COLO668 (cell line): Measurements from ENCODE around the gene SHMT2.
A peak's percentile ranks its signal among the peaks of the same experiment; 100 is the strongest.

Experiments used
- DNase-seq: peaks from one replicate; lab custom pipeline; 2025; ENCODE audit not compliant: unreplicated experiment; lab: John Stamatoyannopoulos, UW

The SHMT2 gene

DNA sequence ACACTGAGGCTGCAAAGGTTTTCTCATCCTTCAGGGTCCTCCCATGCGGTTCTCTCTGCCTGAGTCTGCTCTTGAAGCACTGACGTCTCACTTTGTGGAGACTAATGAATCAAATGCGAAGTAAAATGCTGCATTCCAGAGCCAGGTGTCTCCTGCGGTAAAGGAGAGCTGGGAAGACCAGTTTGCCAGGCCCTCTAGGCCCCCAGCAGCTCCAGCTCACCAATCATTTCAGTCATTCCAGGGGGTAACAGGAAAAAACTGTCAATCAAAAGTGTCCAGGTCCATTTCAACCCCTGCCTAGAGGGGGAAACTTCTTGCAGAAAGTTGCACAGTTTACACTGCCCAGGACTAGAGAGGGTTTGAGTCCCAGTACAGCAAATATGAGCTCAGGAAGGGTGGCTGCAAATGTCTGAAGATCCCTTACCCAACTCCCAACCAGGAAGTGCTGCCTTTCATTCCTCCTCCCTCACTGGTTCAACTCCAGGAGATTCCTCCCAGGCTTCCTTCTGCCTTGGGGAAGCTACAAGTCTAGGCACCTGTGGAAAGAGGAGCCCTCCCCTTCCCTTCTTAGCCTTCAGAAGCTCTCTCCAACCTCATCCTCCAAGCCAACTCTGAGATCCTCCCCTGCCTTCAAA lies 15.6 kb upstream of the SHMT2 start:
- no peak for DNase-seq

DNA sequence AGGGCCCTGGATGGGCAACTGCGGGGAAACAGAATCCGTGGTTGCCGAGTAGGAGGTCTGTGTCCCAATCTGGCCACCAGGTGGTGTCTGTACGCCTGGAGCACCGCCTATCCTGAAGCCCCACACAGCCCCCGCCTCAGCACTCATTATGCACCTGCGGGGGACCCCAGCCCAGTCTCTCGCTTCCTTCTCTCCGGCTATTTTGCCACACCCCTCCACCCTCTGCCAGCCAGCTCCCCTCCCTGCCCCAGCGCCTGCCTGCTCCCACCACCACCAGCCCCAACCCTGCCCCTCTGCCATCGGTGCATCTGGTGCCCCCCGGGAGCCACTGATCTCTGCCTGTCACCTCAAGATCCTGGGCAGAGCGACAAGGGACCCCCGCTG lies 15.1 kb upstream of the SHMT2 start:
- peak; percentile 59 for DNase-seq

DNA sequence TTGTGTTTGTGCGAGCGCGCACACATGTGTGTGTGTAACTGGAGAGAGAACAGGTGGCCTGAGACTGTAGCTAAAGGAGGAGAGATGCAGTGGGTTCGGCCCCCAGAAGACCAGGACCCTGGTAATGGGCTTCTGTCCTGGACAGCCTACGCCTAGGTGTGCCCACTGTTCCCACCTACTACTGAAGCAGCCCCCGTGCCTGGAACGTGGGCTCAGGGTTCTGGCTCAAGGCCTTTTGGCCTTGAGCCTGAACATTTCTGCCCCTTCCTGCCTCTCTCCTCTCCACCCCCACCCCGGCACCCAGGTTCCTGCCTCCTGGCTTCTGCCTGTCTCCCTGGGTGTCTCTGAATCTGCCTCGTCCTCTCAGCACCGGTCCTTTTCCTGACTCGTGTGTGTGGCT lies 14.4 kb upstream of the SHMT2 start:
- DNase-seq: no peak

DNA sequence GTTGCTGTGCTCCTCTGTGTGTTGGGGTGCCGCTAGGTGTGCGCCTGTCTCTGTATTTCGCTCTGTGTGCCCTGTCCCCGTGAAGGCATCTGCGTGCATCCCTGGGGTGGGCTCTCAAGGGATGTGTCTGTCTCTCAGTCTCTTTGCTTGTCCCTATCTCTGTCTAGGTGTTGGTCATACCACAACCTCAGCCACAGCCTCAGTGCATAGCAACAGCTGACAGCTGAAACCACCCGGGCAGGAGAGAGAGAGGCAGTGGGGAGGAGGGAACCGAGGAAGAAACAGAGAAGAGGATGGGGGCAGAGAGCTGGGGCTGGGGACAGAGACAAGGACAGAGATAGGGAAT lies 13.9 kb upstream of the SHMT2 start:
- peak; percentile 44 for DNase-seq

DNA sequence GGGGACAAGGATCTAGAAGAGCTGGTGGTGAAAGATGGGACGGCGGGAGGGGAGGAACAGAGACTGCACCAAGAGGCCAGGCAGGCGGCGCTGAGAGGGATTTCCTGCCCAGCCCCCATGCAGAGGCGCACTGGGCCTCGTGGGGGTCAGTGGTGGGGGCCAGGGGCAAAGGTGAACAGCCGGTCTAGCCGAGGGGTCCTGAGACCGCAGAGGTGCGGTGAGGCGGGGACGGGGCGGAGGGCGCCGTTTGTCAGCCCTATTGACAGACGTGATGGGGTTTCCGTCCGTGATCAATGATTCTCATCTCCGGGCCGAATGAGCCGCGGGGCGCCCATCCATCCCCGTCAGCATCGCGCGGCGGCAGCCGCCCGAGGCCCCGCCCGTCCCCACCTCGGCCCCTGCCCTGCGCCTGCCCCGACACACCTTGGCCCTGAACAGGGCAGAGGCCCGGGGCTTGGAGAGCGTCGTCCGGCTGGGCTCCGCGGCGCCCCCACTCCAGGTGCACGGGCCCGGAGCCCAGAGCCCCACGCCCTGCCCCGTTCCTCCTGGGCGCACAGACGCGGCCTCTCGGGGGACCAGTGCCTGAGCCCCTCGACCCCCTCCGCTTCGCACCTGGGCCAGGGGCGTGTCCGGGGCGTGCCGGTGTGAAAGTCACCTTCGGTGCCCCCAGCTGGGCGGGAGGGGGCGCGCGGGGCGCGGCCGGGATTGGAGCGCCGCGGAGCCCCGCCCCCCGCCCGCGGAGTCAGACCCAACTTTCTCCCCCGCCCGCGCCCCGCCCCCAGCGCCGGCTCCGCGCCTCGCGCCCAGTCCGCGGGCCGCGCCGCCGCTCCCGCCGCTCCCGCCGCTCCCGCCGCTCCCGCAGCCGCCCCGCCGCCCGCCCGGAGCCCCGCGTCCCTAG lies 13.2 kb upstream of the SHMT2 start, which contains the start of gene NXPH4:
TSS of gene NXPH4 (plus strand) at position 781 of the 898 bp plus-strand sequence. CDS start 176 bp downstream, outside the sequence.
- DNase-seq: peak; percentile 39

DNA sequence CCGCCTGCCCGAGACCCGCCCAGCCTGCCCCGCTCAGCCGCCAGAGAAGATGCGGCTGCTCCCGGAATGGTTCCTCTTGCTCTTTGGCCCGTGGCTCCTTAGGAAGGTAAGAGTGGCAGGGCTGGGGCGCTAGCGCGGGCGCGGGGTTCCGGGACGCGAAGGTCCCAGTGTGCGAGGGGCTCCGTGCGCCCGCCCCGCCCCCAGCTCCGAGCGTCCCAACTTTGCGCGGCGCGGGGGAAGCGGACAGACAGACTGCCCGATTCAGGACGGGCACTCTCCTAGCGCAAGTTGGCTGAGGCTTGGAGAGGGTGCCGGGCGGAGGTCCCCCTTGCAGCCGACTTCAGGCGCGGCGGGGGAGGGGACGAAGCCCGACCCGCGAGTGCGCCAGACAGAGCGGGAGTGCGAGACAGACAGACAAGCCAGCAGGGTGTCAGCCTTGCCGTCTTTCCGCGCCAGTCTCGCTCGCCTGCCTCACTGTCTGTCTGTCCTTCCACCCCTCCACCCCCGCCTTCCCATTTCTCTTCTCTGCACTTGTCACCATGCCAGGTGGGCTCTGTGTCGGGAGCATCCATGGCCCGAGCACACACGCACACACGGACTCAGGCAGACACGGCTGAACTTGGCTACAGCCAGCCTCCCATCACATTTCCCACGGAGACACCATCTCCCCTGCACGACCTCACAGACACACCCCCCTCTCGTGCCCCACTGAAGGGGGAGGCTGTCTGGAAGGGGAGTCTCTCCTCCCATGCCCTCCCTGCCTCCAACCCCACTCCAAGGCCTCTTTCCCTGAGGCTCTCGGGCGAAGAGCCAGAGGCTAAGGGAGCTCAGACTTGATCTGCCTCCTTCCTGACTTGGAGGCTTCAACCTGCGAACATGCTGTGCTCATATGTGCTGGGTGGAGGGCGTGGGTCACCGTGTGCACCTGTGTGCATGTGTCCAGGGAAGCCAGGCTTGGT lies 12.3 kb upstream of the SHMT2 start:
- no peak for DNase-seq

DNA sequence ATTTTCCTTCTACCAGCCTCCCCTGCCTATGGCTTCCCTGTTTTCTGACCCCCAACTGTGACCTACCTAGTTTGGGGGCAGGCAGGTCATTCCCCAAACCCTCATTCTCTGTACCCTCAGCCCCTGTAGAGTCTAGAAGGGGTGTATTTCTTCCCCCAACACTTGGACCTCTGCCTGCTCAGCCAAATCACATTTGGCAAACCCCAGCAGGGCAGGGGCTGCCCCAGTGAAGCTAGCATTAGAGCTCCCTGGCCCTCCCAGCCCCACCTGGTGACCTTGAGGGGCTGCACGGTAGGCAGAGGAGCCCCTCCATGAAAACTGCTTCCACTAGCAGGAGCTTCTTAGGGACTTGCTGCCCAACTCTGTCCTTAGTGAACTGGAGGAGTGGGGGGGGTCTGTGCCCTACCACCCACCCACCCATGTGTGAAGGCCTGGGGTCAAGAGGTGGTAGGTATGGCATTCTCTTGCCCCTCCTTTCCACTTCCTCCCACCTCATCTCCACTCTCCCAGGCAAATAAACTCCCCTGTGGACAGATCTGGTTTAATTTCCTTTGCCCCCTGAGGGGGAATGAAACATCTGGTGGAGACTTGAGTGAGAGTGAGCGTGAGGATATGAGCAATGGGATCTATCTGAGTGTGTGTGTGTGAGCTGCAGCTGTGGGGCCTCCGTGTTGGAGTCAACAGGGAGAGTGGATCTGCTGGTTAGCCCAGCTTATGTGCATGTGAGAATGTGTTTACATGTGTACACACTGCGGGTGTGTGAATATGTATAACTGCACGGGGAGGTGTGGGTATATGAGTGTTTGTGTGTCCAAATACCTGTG lies 11.3 kb upstream of the SHMT2 start:
- DNase-seq: no peak

DNA sequence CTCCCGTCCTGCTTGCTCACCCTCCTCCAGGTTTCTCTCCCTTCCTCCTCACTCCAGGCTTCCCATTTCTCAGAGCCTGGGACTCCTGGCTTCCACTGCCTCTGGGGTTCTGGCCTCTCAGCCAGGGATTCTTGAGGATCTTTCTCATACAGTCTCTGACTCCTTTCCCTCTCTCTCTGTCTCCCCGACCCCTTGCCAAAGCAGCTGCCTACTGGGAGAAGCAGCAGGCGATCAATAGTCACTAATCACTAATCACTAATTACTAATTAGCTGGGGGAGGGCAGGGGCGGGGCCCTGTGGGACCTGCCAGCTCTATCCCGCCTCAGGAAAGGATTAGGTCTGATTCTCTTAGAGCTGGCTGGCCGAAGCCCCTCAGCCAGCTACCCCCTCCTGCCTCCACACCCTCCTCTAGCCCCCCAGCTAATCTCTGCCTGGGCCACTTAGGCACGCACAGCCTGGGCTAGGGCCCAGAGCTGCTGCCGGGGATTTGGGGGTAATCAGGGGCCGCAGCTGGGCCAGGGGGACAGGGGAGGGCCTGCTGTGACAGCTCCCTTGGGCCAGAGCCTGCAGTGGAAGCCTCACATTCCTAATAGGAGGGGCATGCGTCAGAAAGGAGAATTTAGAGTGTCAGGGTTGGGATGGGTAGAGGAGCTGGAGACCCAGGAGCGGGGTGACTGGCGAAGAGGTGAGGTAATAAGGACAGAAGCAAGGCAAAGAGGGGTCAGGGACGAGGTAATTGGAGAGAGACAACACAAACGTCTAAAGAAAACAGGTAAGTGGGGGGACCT lies 10.1 kb upstream of the SHMT2 start:
- DNase-seq: no peak

DNA sequence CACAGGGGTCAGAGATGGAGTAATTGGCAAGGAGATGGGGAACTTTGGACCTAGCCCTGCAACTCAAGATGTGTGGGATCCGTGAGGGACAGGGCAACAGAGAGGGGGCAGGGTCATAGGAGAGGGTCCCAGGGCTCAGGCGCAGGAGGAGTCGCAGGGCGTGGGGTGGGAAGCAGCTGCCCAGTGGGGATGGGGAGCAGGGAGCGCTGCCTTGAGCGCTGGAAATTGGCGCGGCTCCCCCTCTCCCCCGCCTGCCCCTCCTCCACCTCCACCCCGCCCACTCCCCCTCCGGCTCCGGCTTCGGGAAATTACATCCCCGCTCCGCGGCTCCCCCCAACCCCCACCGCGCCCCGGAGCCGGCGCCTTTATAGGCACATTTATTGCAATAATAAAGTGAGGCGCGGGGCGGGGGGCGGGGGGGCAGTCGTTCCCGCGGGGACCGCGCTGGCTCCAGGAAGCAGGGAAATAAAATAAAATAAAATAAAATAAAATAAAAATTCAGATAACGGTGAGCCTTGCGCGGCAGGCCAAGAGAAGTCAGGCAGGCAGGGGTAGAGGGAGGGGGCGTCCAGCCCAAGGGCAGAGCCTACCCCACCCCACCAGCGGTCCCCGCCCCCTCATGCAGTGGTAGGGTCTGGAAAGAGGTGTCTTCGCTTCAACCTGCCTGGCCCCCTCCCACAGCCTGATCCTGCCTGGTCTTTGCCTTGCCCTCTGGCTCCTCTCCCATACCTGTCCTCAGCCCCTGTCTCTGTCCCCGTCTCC lies 9.3 kb upstream of the SHMT2 start:
- no peak for DNase-seq

DNA sequence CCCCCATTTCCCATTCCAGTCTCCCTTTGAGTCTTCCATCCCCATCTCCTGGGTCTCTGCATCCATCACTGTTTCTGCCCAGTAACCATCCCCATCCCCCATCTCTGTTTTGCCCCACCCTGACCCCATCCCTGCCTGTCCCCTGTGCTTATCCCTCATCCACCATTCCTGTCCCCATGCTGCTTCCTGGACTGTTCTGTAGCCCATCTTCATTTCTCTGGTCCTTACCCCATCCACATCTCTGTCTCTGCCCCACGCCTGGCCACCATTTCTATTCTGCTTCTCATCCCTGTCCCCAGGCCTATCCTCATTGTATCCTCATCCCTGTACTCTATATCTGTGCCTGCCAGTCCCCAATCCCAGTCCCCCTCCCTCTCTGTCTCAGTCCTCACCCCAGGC lies 8.7 kb upstream of the SHMT2 start:
- DNase-seq: no peak

DNA sequence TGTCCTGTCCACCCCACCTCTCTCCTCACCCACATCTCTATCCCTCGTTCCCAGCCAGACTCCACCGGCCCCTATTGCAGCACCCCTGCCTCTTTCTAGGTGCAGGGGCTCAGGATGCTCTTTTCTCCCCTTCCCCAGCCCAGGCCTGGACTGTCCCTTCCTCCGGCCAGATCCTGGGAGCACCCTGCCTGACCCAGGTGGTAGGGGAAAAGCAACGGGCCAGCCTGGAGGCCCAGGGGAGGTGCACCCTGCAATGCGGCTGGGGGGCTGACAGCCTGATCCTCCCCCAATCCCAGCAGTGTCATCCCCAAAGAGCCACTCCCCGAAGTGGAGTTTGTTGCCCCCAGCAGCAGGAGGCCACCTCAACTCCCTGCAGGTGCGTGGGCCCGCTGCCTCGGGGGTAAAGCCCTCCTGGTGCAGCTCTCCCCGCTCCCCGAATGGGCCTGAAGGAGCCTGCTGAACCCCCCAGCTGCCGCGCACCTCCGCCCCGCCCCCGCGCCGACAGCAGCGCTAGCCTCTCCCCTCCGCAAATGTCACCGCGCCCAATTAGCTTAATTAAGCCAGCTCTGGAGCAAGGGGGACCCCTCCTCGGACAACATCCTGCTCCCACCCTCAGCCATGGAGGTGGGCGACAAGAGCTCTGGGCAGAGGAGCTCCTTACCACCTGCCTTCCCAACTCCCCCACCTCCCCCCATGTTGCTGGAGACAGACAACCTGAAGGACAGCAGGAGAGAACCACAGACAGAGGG lies 8.2 kb upstream of the SHMT2 start:
- DNase-seq: no peak

DNA sequence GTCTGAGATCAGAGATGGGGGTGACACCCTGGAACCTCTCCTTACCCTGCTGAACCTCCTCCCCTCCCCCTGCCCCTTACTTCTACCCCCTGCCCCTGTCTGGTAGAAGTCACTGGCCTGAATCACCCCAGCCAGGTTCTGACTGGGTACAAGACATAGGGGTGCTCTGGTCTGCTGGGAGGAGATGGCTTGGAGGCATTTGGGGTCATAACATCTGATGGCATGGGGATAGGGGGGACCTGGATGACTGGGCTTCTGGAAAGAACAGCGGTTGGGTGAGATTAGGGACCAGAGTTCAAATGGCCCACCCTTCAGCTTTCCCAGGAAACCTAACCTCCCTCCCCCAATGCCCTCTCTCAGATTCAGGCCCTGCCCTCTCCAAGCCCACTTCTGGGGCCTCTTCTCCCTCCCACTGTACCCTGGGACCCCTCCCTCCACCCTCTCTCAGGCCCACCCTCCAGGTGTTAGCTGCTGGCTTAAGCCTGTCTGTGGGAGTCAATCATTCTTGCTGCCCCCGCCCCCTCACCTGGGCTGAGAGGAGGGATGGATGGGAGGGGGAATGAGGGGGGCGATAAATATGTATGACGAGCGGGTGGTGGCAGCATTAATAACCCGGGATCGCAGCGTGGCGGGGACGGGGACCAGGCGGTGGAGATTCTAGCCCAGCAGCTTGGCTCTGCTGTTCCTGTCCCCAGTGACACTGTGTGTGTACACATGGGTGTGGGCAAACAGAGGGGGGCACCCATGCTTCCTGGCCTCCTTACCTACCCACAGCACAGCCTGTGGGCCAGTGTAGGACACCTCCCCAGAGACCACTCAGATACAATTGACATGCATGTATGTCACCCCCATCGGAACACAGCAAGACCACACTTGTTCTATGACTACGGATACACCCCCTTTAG lies 7.0 kb upstream of the SHMT2 start:
- DNase-seq: no peak

DNA sequence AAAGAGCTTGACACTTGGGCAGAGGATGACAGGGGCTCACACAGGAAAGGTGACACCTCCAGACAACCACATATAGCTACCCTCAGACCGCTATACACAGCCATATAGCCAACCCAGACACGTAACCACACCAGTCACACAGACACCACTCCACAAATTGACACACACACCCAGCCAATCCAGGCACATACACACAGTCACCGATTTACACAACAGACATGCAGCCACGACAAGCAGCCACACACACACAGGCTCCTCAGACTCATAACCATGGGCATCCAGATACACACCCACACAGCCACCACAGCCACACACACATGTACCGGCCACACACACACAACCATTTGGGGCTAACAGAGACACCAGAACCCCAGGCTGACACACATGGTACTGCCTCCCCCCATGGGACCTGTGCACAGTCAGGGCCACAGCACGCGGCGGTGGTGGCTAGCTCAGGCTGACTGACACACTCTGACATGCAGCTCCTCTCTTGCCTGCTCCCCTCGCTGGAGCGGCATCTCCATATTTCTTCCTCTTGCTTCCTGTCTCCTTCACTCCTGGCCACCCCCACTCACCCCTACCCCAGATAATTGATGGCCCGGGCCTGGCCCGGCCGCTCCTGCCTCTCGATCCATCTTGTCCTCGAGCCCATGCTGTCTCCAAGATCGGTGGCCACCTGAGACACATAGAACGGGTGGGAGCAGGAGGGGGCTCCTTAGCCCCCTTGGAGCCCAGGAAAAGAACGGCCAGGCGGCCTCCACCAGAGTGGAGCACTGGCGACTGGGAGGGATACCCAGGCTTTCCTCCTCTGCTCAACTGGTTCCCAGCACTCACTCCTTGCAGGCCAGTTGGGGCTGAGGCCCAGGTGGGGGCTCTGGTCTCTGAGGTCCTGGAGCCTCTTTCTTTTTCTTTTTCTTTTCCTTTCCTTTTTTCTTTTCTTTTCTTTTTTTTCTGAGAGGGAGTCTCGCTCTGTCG lies 6.0 kb upstream of the SHMT2 start:
- DNase-seq: no peak

DNA sequence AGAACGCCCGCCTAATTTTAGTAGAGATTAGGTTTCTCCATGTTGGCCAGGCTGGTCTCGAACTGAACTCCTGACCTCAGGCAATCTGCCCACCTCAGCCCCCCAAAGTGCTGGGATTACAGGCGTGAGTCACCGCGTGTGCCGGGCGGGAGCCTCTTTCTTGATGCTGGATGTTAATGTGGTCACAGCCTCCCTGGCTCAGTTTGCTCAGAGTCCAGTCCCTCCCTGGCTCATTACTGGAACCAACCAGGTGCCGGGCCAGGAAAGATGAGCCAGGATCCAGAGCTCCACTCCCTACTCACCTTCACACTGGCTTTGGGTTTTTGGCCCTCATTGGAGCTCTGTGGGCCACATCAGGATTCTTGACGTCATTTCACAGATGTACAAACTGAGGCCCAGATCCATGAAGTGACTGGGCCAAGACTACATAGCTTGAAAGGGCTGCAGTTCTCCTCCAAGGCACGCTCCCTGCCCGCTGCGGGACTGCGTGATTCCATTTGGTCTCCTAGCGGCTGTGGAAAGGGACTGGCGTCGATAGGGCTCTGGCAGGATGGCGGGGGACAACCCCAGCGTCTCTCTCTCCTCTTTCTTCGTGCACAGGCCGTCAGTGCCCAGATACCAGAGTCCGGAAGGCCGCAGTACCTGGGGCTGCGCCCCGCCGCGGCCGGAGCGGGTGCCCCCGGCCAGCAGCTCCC lies 5.1 kb upstream of the SHMT2 start:
- no peak for DNase-seq

DNA sequence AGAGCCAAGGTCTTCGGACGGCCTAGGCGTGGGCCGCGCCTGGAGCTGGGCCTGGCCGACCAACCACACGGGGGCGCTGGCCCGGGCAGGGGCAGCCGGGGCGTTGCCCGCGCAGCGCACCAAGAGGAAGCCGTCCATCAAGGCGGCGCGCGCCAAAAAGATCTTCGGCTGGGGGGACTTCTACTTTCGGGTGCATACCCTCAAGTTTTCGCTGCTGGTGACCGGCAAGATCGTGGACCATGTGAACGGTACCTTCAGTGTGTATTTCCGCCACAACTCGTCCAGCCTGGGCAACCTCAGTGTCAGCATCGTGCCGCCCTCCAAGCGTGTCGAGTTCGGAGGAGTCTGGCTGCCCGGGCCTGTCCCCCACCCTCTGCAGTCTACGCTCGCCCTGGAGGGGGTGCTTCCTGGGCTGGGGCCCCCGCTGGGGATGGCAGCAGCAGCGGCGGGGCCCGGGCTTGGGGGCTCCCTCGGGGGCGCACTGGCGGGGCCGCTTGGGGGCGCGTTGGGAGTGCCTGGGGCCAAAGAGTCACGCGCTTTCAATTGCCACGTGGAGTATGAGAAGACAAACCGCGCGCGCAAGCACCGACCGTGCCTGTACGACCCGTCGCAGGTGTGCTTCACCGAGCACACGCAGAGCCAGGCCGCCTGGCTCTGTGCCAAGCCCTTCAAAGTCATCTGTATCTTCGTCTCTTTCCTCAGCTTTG lies 4.4 kb upstream of the SHMT2 start:
- peak; percentile 80 for DNase-seq
